ENCODE measurements around the gene DNAL1. TPM values are rescaled to one million over a fixed set of nuclear protein-coding genes. Genes with fewer than 3 reads are reported as not detected.
"Not testable (repeated sequence)": the region's sequence is repeated elsewhere in the genome, so short reads cannot be mapped to it uniquely, and the experiment has no call there.

The DNAL1 gene
- total RNA-seq, 1 experiment from 2014 or later, result 4.6 TPM

GRCh38 chr14:73696466-73697400 lies 51.9 kb downstream of the DNAL1 start:
- DNase-seq (ENCODE audit: low read depth), result peak; percentile 85

GRCh38 chr14:73700325-73700724 lies 55.5 kb downstream of the DNAL1 start:
- no peak for DNase-seq (ENCODE audit: low read depth)

- DNase-seq (ENCODE audit: low read depth), result not testable (repeated sequence)
Measured at GRCh38 chr14:73708076-73708475, 63.3 kb downstream of the DNAL1 start.

- no peak for DNase-seq (ENCODE audit: low read depth)
Measured at GRCh38 chr14:73709904-73710469, 65.2 kb downstream of the DNAL1 start.

GRCh38 chr14:73710737-73711136 lies 66.0 kb downstream of the DNAL1 start:
- no peak for DNase-seq (ENCODE audit: low read depth)

- no peak for DNase-seq (ENCODE audit: low read depth)
Measured at GRCh38 chr14:73712071-73712506, 67.3 kb downstream of the DNAL1 start.

GRCh38 chr14:73712540-73713180 lies 67.9 kb downstream of the DNAL1 start:
- DNase-seq (ENCODE audit: low read depth), result no peak

GRCh38 chr14:73713206-73713802 lies 68.5 kb downstream of the DNAL1 start:
- no peak for DNase-seq (ENCODE audit: low read depth)

- peak; percentile 84 for DNase-seq (ENCODE audit: low read depth)
Measured at GRCh38 chr14:73713803-73714655, 69.2 kb downstream of the DNAL1 start, which contains the start of gene PNMA1. Gene PNMA1, minus strand, starts transcription at chr14:73714384. Its CDS starts 745 bp downstream, at chr14:73713639.

GRCh38 chr14:73714656-73715081 lies 69.9 kb downstream of the DNAL1 start:
- no peak for DNase-seq (ENCODE audit: low read depth)

GRCh38 chr14:73715707-73716106 lies 70.9 kb downstream of the DNAL1 start:
- no peak for DNase-seq (ENCODE audit: low read depth)

- DNase-seq (ENCODE audit: low read depth), result no peak
Measured at GRCh38 chr14:73717266-73717665, 72.5 kb downstream of the DNAL1 start.

- no peak for DNase-seq (ENCODE audit: low read depth)
Measured at GRCh38 chr14:73717711-73718417, 73.1 kb downstream of the DNAL1 start.

- DNase-seq (ENCODE audit: low read depth), result no peak
Measured at GRCh38 chr14:73718418-73719251, 73.8 kb downstream of the DNAL1 start.

GRCh38 chr14:73719361-73719760 lies 74.6 kb downstream of the DNAL1 start:
- DNase-seq (ENCODE audit: low read depth), result no peak

GRCh38 chr14:73719791-73720190 lies 75.0 kb downstream of the DNAL1 start:
- no peak for DNase-seq (ENCODE audit: low read depth)

GRCh38 chr14:73720636-73721035 lies 75.8 kb downstream of the DNAL1 start:
- DNase-seq (ENCODE audit: low read depth), result no peak

- no peak for DNase-seq (ENCODE audit: low read depth)
Measured at GRCh38 chr14:73721101-73721821, 76.5 kb downstream of the DNAL1 start.
